Breast epithelium (tissue), 3 donors: ENCODE data around the gene COL6A5.

ENCODE experiments used
- CTCF ChIP-seq, 3 donors: fragments of 450-650 bp; IDR thresholded peaks; one replicate each; pipeline ENCODE4 v1.5.1; 2016 to 2017; ENCODE audit warnings: antibody characterized with exemption in 3 of 3, mild to moderate bottlenecking in 3 of 3, moderate library complexity in 3 of 3
- POLR2A ChIP-seq: fragments of 450-650 bp; IDR thresholded peaks from one replicate; pipeline ENCODE4 v1.6.1; 2016; ENCODE audit warnings: antibody characterized with exemption, mild to moderate bottlenecking, moderate library complexity

GRCh38 chr3:130465521-130465920 is 120.0 kb downstream of the COL6A5 start:
- no peak for TF ChIP-seq CTCF (IDR thresholded peaks at IDR 0.05)
- no peak for TF ChIP-seq POLR2A
